Kidney (tissue), 14 donors: ENCODE data around the gene C14orf132. TPM values are rescaled to one million over a fixed set of nuclear protein-coding genes. Genes with fewer than 3 reads are reported as not detected.

Source experiments
- DNase-seq, 5 donors: peaks; one replicate each; pipeline ENCODE4 v3.0.0-alpha.2; 2013 to 2020
- FAIRE-seq: peaks from 2 replicates; lab custom pipeline; 2012; peaks lifted over from hg19 to GRCh38; lab: Jason Lieb, UNC
- H3K27ac ChIP-seq, 2 donors: one replicate each; pipeline ENCODE4 v1.7.0; 2013; ENCODE audit warnings: low read depth in 2 of 2, low read length in 2 of 2, inconsistent platforms in 1 of 2
- H3K27me3 ChIP-seq: one replicate; pipeline ENCODE4 v1.7.1; 2013; ENCODE audit warnings: low read length, inconsistent platforms; ENCODE audit not compliant: control insufficient read depth, insufficient read depth
- H3K36me3 ChIP-seq, 3 donors: one replicate each; pipeline versions ENCODE4 v1.7.0 to v1.7.1; 2013; ENCODE audit warnings: low read length in 3 of 3, control low read depth in 1 of 3, inconsistent platforms in 1 of 3; ENCODE audit not compliant: insufficient read depth in 3 of 3, control insufficient read depth in 2 of 3
- H3K4me1 ChIP-seq, 3 donors: one replicate each; pipeline versions ENCODE4 v1.7.0 to v1.7.1; 2013; ENCODE audit warnings: low read length in 3 of 3, inconsistent platforms in 1 of 3, low read depth in 1 of 3; ENCODE audit not compliant: control insufficient read depth in 2 of 3, insufficient read depth in 2 of 3
- H3K4me3 ChIP-seq, 3 donors: one replicate each; pipeline versions ENCODE4 v1.7.0 to v1.8.1; 2013; ENCODE audit warnings: low read length in 3 of 3, control low read depth in 1 of 3, inconsistent platforms in 1 of 3
- H3K9ac ChIP-seq, 3 donors: one replicate each; pipeline versions ENCODE4 v1.7.0 to v1.7.1; 2013; ENCODE audit warnings: low read length in 3 of 3, control low read depth in 1 of 3, inconsistent platforms in 1 of 3
- H3K9me3 ChIP-seq, 3 donors: one replicate each; pipeline versions ENCODE4 v1.7.0 to v1.7.1; 2013; ENCODE audit warnings: low read length in 3 of 3, control low read depth in 1 of 3, inconsistent platforms in 1 of 3; ENCODE audit not compliant: control insufficient read depth in 2 of 3, insufficient read depth in 1 of 3
- CTCF ChIP-seq: IDR thresholded peaks from 3 replicates; pipeline ENCODE4 v1.5.1; 2012; ENCODE audit warnings: mild to moderate bottlenecking, moderate library complexity, borderline replicate concordance; ENCODE audit not compliant: insufficient read depth; ENCODE audit errors: extremely low read depth
- intact Hi-C: fragments of 100-400 bp; cut with DNase I; formaldehyde crosslinking; loops from one replicate; pipeline ENCODE4 v1.11.1; 2022
- polyA plus RNA-seq: library from polyadenylated mRNA; stranded (reverse); fragments of 350-450 nt; fragmentation: Illumina TruSeq; extraction: RNeasy Lipid Tissue Mini Kit (QIAGEN cat#74804); gene quantifications from one replicate; pipeline ENCODE4 v1.2.3, GENCODE V29; 2014; ENCODE audit warnings: low read depth, low replicate concordance; ENCODE audit not compliant: insufficient read depth
- total RNA-seq: library from RNA; stranded (reverse); fragmentation: NEBNext Ultra II Directional; extraction: Animal tissue kit (Norgen Biotek cat#: 25700); gene quantifications from one replicate; pipeline ENCODE4 v1.2.1, GENCODE V29; 2021
- donor health status: control.
- donor health status: control.
- donor health status: control.
- donor health status: control.
- donor health status: control.
- donor health status: DM: yes; HTN: yes; CAD: no.
- donor health status: Normal renal cell carcinoma (clear cell type).

The C14orf132 gene
- total and polyA plus RNA-seq, 2 donors from 2014 or later = 6.0 to 17.5 TPM

GRCh38 chr14:96051642-96052540, 12.7 kb downstream of the C14orf132 start:
- no peak overlapping the region for H3K9ac ChIP-seq
- no peaks in the 10 kb centered on the region for H3K9me3 ChIP-seq
- H3K4me3 ChIP-seq = no peak overlapping the region
- FAIRE-seq (no peak), DNase-seq (no peak)
- no peaks in the 10 kb centered on the region for H3K27me3 ChIP-seq
- H3K4me1 ChIP-seq = no peaks in the 10 kb centered on the region
- no peaks in the 10 kb centered on the region for H3K36me3 ChIP-seq
- intact Hi-C loops = no loop called here
- H3K27ac ChIP-seq = no peak overlapping the region
- TF ChIP-seq CTCF = no peak

- H3K36me3 ChIP-seq = no peaks in the 10 kb centered on the region
- no peak overlapping the region for H3K9ac ChIP-seq
- TF ChIP-seq CTCF = no peak
- intact Hi-C loops = no loop called here
- no peak overlapping the region for H3K4me3 ChIP-seq
- no peak overlapping the region for H3K27ac ChIP-seq
- no peaks in the 10 kb centered on the region for H3K4me1 ChIP-seq
- FAIRE-seq (no peak), DNase-seq (no peak)
- H3K9me3 ChIP-seq = no peaks in the 10 kb centered on the region
- H3K27me3 ChIP-seq = no peaks in the 10 kb centered on the region
Measured at GRCh38 chr14:96052541-96053247, 13.5 kb downstream of the C14orf132 start.

GRCh38 chr14:96053248-96053599, 14.1 kb downstream of the C14orf132 start:
- Histone ChIP-seq H3K27ac (no peak overlapping the region), H3K27me3 (no peaks in the 10 kb centered on the region)
- no peak for DNase-seq

More at GRCh38 chr14:96053248-96053599, 14.1 kb downstream of the C14orf132 start:
- intact Hi-C loops = no loop called here
- no peak for FAIRE-seq
- Histone ChIP-seq H3K9ac (no peak overlapping the region), H3K9me3 (no peaks in the 10 kb centered on the region), H3K4me3 (no peak overlapping the region), H3K36me3 (no peaks in the 10 kb centered on the region), H3K4me1 (no peaks in the 10 kb centered on the region)
- no peak for TF ChIP-seq CTCF
